Fibroblast of the aortic adventitia (primary cell): Measurements from ENCODE around the gene IPO4. TPM values are rescaled to one million over a fixed set of nuclear protein-coding genes. Genes with fewer than 3 reads are reported as not detected.

ENCODE experiments used
- DNase-seq: peaks from one replicate; pipeline ENCODE4 v3.0.0-alpha.2; 2010; ENCODE audit warnings: low read depth
- H3K4me3 ChIP-seq: 2 replicates; pipeline ENCODE4 v1.5.1; 2011; ENCODE audit warnings: low read depth, mild to moderate bottlenecking, control low read depth, low read length, moderate library complexity
- total RNA-seq: library from RNA; depleted of rRNA; stranded (reverse); fragments of >200 nt; gene quantifications from 2 replicates; pipeline ENCODE4 v1.2.3, GENCODE V29; 2012; ENCODE audit warnings: low replicate concordance
- TF ChIP-seq, protein P1 (sequence below): IDR thresholded peaks from 2 replicates; pipeline ENCODE4 v1.5.1; 2011; ENCODE audit warnings: mild to moderate bottlenecking, low read length, control low read depth, inconsistent platforms; ENCODE audit not compliant: insufficient read depth

IPO4 gene
- total RNA-seq, 1 donor = 44.0 TPM

DNA sequence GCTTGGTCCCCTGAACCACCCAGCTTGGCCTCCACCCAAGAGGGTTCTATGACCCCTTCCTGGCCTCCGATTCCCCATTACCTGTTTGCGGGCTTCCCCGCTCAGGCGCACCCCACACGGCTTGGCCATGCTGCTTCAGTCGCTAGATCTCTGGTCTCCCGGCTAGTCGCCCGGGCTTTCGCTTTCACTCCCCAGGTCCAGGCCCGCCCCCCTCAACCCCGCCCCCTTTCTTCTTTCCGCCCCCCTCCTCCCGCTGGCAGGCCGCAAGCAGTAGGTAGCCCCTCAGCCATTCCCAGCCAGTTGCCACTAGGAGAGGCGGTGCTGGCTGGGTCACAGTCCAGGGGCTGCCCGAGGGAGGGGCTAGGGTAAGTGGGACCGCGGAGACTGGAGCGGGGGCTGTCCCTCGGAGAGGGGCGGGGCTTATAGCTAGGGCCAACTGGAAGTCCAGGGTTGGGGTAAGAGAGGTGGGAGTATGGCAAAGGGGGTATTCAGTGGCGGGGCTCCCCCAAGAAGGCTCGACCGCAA lies 42.1 kb downstream of the IPO4 start, which contains the start of gene PSME2:
PSME2 (minus strand) TSS at position 158 of the 525 bp plus-strand sequence; CDS start at position 129, 29 bp downstream.
- peak within 1 kb of the TSS; percentile 95 for H3K4me3 ChIP-seq
- TF ChIP-seq, protein P1, sequence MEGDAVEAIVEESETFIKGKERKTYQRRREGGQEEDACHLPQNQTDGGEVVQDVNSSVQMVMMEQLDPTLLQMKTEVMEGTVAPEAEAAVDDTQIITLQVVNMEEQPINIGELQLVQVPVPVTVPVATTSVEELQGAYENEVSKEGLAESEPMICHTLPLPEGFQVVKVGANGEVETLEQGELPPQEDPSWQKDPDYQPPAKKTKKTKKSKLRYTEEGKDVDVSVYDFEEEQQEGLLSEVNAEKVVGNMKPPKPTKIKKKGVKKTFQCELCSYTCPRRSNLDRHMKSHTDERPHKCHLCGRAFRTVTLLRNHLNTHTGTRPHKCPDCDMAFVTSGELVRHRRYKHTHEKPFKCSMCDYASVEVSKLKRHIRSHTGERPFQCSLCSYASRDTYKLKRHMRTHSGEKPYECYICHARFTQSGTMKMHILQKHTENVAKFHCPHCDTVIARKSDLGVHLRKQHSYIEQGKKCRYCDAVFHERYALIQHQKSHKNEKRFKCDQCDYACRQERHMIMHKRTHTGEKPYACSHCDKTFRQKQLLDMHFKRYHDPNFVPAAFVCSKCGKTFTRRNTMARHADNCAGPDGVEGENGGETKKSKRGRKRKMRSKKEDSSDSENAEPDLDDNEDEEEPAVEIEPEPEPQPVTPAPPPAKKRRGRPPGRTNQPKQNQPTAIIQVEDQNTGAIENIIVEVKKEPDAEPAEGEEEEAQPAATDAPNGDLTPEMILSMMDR = peak; percentile 4
- DNase-seq = peak; percentile 93

DNA sequence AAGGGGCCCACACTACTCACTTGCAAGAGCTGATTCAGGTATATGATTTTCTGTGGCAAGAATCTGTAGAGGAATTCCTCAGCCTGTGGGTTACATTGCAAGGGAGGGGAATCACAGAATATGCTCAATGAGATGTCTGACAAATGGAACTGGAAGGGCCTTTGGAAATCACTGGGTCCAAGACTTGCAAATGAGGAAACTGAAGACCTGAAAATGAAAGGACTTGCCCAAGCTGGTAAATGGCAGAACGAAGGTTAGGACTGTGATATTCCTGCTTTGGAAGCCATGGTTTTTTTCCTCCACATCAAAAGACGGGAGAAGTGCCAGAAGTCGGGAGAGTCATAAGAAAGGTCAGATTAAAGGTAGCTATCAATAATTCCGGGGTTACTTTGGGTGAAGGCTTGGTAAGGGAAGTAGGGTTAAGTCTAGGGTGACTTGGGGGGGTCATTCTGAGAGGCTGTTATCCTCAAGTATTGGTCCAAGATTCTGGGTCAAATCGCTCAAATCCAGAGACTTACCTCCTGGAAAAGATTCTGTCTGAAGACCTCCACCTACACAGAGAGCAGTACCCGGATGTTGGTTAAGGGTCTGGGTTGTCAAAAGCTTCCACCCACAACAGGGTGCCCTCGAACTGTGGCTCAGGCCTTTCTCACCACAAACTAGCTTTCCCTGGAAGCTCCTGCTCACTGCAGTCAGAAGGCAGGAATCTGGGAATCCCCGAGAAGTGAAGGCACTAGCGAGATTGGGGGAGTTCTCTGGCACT lies 42.7 kb downstream of the IPO4 start:
- DNase-seq = peak; percentile 11
- TF ChIP-seq, protein P1 = no peak

DNA sequence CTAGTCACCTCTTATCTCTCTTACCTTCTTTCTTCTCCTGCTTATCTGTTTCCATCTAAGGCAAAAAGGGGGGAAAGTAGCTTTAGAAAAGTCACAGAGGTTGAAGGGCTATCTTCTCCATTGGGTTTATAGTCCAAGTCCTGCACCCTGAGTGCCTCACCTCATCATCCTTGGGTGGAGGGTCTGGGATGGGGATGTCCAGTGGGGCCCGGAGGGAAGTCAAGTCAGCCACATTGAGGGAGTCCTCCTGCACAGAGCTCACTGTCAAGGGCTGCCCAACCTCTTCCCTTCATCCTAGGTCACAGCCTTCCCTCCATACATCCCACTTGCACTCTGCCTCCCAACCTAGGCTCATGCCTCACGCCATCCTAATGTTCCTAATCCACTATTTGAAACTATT lies 43.4 kb downstream of the IPO4 start:
- DNase-seq = no peak
- TF ChIP-seq, protein P1 = no peak
- peak overlapping the region; percentile 95 for H3K4me3 ChIP-seq

More for the DNA sequence above, 42.7 kb downstream of the IPO4 start:
- H3K4me3 ChIP-seq = peak overlapping the region; percentile 95

DNA sequence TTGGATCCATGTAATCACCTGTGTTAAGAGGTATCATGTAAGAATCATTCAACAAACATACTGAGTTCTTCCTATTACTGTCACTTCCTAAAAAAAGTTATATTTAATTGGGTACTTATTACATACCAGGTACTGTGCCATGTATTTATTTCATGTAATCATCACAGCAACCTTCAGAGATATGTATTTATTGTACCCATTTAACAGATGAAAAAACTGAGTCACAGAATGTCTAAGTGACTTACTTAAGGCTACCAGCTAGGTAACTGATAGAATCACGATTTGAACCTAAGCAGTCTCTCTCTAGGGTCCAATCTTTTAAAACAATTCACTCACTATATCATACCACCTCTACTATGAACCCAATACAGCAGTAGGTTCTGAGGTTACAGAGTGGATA lies 44.2 kb downstream of the IPO4 start:
- no peak overlapping the region for H3K4me3 ChIP-seq
- TF ChIP-seq, protein P1 = no peak
- no peak for DNase-seq

DNA sequence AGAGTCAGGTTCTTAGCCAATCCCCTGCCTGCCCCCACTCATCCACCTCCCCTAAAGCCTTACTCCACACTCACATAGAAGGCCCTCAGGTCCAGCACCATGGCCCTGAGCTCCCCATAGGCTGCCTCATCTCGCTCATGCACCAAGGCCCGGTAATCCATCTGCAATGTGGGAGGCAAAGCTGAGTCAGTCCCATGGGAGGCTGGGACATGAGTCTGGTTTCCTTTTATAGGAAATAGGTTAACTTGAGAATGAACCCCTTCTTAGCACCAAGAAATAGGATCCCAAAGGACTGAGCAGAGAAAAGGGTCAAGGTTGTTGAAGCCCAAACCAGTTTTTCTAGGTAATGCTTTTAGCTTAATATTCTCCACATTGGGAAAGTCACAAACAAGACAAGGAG lies 45.1 kb downstream of the IPO4 start:
- H3K4me3 ChIP-seq = no peak overlapping the region
- DNase-seq = peak; percentile 31
- TF ChIP-seq, protein P1 = no peak

DNA sequence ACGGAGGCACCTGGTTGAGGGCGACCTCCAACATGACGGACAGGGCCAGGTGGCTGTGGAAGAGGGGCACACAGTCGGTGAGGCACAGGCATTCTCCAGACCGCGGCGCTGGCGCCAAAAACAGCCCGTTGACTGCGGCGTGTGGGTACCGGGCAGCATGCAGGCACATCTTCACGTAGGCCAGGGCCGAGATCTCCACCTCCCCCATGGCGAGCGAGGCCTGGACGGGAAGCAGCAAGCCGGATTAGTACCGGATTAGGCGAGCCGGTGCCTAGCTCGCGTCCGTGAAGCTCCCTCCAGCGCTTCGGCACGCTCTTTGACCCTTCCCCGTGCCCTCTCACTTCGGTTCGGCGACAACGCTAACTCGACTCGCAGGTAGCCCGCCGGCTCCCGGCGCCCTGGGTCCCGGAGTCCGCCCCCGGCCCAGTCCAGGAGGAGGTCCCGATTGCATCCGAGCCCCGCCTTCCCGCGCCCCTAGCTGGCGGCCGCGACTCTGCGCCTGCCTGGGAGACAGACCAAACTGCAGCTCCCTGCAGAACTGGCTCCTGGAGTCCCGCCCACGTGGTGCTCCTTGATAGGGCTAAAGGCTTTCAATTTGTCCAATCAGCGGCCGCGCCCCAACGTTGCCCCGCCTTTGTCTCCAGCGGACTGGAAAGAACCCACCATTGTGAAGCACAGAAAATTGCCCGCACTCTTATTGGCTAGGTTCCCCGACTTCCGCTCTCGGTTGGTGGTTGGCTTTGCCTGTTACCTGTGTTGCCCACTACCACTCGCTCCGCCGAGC lies 47.3 kb downstream of the IPO4 start, which contains the start of gene EMC9:
EMC9 (minus strand) TSS at position 495 of the 784 bp plus-strand sequence; CDS start at position 208, 287 bp downstream.
- peak within 1 kb of the TSS; percentile 92 for H3K4me3 ChIP-seq
- DNase-seq = peak; percentile 99
- TF ChIP-seq, protein P1 = peak; percentile 60
